Endodermal cell (in vitro differentiated cells): ENCODE measurements around the gene RIN3. TPM values are rescaled to one million over a fixed set of nuclear protein-coding genes. Genes with fewer than 3 reads are reported as not detected.

Experiments
- DNase-seq: peaks from one replicate; pipeline ENCODE4 v3.0.0-alpha.2; 2017
- H3K27ac ChIP-seq: 2 replicates; pipeline ENCODE4 v1.5.1; 2013; ENCODE audit warnings: mild to moderate bottlenecking, low read depth, low read length, moderate library complexity
- H3K27me3 ChIP-seq: 2 replicates; pipeline ENCODE4 v1.6.1; 2013; ENCODE audit warnings: mild to moderate bottlenecking, low read length, moderate library complexity; ENCODE audit not compliant: insufficient read depth, control insufficient read depth, poor library complexity, severe bottlenecking
- H3K36me3 ChIP-seq: 2 replicates; pipeline ENCODE4 v1.7.0; 2013; ENCODE audit warnings: mild to moderate bottlenecking, low read length, moderate library complexity; ENCODE audit not compliant: control insufficient read depth, insufficient read depth
- H3K4me1 ChIP-seq: one replicate; pipeline ENCODE4 v1.7.0; 2013; ENCODE audit warnings: low read length; ENCODE audit not compliant: control insufficient read depth, insufficient read depth
- H3K4me3 ChIP-seq: 2 replicates; pipeline ENCODE4 v1.5.1; 2013; ENCODE audit warnings: mild to moderate bottlenecking, low read length, moderate library complexity
- H3K9ac ChIP-seq: 2 replicates; pipeline ENCODE4 v1.6.1; 2013; ENCODE audit warnings: mild to moderate bottlenecking, low read length, moderate library complexity; ENCODE audit not compliant: poor library complexity, severe bottlenecking; ENCODE audit errors: extremely low read depth
- H3K9me3 ChIP-seq: 2 replicates; pipeline ENCODE4 v1.6.1; 2013; ENCODE audit warnings: mild to moderate bottlenecking, low read length, moderate library complexity; ENCODE audit not compliant: control insufficient read depth
- H3K27ac Mint-ChIP-seq: 2 replicates; pipeline ENCODE4 v1.8.0; 2020; ENCODE audit warnings: mixed read lengths
- H3K27me3 Mint-ChIP-seq: 2 replicates; pipeline ENCODE4 v1.8.0; 2021; ENCODE audit warnings: mild to moderate bottlenecking, mixed read lengths; ENCODE audit not compliant: insufficient read depth
- H3K36me3 Mint-ChIP-seq: 2 replicates; pipeline ENCODE4 v1.8.0; 2020; ENCODE audit warnings: low read depth, mixed read lengths
- H3K4me1 Mint-ChIP-seq: 2 replicates; pipeline ENCODE4 v1.8.0; 2020; ENCODE audit warnings: mixed read lengths
- H3K4me3 Mint-ChIP-seq: 2 replicates; pipeline ENCODE4 v1.8.0; 2020; ENCODE audit warnings: mild to moderate bottlenecking, moderate library complexity, mixed read lengths
- H3K9me3 Mint-ChIP-seq: 2 replicates; pipeline ENCODE4 v1.8.0; 2020; ENCODE audit warnings: mild to moderate bottlenecking, mixed read lengths
- WGBS, 2 experiments: methylation state at CpG; one replicate each; pipeline versions ENCODE4 v1.1.5 to v1.1.7; 2013; ENCODE audit warnings: missing lambda C conversion rate in 2 of 2, mixed read lengths in 1 of 2; ENCODE audit not compliant: insufficient coverage in 1 of 2, insufficient read length in 1 of 2; 5-methylcytosine and 5-hydroxymethylcytosine counted together
- total RNA-seq, 2 donors: library from RNA; stranded (reverse); fragmentation: NEBNext Ultra II Directional in 1 of 2; extraction: Animal tissue kit (Norgen Biotek cat#: 25700) in 1 of 2; gene quantifications; 2 replicates in 1 of 2; 3 replicates in 1 of 2; pipeline ENCODE4 v1.2.1, GENCODE V29; 2021
- TF ChIP-seq, protein P1 (sequence below): fragments of 200-600 bp; sonication (generic); conservative IDR thresholded peaks from 2 replicates; pipeline ENCODE4 v1.5.0; 2021; ENCODE audit warnings: antibody characterized with exemption, mild to moderate bottlenecking

The RIN3 gene
- total RNA-seq, 2 donors from 2014 or later, result 5.2 to 6.0 TPM

DNA sequence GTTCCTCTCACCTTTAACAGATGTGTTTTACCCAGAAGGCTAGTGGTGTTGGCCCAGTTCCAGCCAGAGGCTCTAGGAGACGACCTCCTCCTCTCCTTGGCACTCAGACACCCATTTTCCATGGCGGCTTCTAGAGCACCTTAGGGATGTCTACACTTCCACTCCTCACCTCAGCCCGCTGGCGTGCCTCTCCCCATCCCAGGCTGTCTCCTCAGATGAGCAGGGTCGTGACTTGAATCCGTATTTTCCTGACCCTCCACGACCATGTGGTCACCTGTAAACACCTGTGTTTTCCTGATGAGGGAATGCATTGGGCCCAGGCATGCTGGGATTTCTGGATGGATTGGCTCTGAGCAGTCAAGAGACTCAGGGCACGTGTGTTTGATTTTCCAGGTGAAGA is 21.8 kb upstream of the RIN3 start:
- TF ChIP-seq, protein P1, sequence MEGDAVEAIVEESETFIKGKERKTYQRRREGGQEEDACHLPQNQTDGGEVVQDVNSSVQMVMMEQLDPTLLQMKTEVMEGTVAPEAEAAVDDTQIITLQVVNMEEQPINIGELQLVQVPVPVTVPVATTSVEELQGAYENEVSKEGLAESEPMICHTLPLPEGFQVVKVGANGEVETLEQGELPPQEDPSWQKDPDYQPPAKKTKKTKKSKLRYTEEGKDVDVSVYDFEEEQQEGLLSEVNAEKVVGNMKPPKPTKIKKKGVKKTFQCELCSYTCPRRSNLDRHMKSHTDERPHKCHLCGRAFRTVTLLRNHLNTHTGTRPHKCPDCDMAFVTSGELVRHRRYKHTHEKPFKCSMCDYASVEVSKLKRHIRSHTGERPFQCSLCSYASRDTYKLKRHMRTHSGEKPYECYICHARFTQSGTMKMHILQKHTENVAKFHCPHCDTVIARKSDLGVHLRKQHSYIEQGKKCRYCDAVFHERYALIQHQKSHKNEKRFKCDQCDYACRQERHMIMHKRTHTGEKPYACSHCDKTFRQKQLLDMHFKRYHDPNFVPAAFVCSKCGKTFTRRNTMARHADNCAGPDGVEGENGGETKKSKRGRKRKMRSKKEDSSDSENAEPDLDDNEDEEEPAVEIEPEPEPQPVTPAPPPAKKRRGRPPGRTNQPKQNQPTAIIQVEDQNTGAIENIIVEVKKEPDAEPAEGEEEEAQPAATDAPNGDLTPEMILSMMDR, result no peak
- Histone ChIP-seq H3K27ac (no peak overlapping the region), H3K9me3 (no peaks in the 10 kb centered on the region), H3K4me1 (no peaks in the 10 kb centered on the region), H3K27me3 (no peaks in the 10 kb centered on the region), H3K9ac (no peak overlapping the region), H3K36me3 (no peaks in the 10 kb centered on the region), H3K4me3 (no peak overlapping the region)
- WGBS, 2 experiments, result 73 to 88% methylated on average over 2 to 8 of the region's 8 CpGs
- no peaks in the 10 kb centered on the region for H3K36me3 Mint-ChIP-seq
- H3K27ac Mint-ChIP-seq, result no peak overlapping the region
- no peak for DNase-seq
- H3K9me3 Mint-ChIP-seq, result no peaks in the 10 kb centered on the region
- peaks cover 2% of the 10 kb centered on the region for H3K27me3 Mint-ChIP-seq
- no peaks in the 10 kb centered on the region for H3K4me1 Mint-ChIP-seq
- H3K4me3 Mint-ChIP-seq, result no peak overlapping the region

DNA sequence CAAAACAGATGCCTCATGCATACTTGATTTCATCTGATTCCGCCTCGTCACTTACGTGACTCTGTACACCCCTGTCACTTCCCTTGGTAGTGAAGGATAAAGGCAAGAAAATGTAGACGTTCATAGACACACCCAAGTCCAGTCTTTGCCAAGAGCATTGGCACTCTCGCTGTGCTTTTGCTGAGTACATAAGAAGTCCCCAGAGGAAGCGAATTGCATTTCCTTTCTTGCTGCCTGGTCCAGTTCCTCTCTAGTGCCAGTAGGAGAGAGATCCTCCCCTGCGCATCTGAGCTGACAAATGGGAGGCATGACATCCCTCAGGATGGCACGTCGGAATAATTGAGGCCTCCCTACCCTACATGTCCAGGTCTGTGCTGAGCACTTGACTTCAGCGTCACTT is 21.3 kb upstream of the RIN3 start:
- no peaks in the 10 kb centered on the region for H3K27me3 ChIP-seq
- TF ChIP-seq, protein P1, result no peak
- H3K27ac Mint-ChIP-seq, result no peak overlapping the region
- no peaks in the 10 kb centered on the region for H3K9me3 ChIP-seq
- no peak overlapping the region for H3K27ac ChIP-seq
- H3K4me3 ChIP-seq, result no peak overlapping the region
- H3K9ac ChIP-seq, result no peak overlapping the region
- H3K36me3 ChIP-seq, result no peaks in the 10 kb centered on the region
- WGBS, 2 experiments, result 93 to 99% methylated on average over 10 of the region's 10 CpGs
- H3K4me3 Mint-ChIP-seq, result no peak overlapping the region
- no peaks in the 10 kb centered on the region for H3K4me1 Mint-ChIP-seq
- H3K9me3 Mint-ChIP-seq, result no peaks in the 10 kb centered on the region
- H3K36me3 Mint-ChIP-seq, result no peaks in the 10 kb centered on the region
- H3K4me1 ChIP-seq, result no peaks in the 10 kb centered on the region
- peaks cover 2% of the 10 kb centered on the region for H3K27me3 Mint-ChIP-seq
- no peak for DNase-seq

DNA sequence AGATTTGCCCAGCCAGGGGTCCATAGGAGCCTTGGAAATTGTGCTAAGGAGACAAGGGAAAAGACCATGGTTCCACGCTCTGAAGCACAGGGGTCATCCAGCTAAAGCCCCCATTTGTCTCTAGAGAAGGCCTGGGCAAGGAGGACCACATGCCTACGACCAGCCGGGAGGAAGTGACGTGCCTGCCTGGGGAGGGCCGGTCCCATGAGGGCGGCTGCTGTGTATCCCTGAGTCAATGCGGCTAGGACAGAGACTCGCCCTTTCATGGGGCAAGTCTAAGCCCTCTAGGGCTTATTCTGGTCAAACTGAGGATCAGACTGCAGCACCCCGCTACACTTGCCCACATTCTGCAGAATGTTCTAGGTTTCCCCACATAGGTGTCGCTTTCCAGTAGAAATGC is 20.6 kb upstream of the RIN3 start:
- H3K9me3 Mint-ChIP-seq, result no peaks in the 10 kb centered on the region
- peaks cover 2% of the 10 kb centered on the region for H3K27me3 Mint-ChIP-seq
- H3K4me3 Mint-ChIP-seq, result no peak overlapping the region
- no peak overlapping the region for H3K27ac Mint-ChIP-seq
- DNase-seq, result no peak
- H3K27ac ChIP-seq, result no peak overlapping the region
- TF ChIP-seq, protein P1, result no peak
- H3K36me3 Mint-ChIP-seq, result no peaks in the 10 kb centered on the region
- no peak overlapping the region for H3K9ac ChIP-seq
- H3K9me3 ChIP-seq, result no peaks in the 10 kb centered on the region
- no peaks in the 10 kb centered on the region for H3K36me3 ChIP-seq
- H3K4me1 Mint-ChIP-seq, result no peaks in the 10 kb centered on the region
- no peak overlapping the region for H3K4me3 ChIP-seq
- H3K27me3 ChIP-seq, result no peaks in the 10 kb centered on the region
- 93% methylated on average over 9 to 10 of the region's 10 CpGs for WGBS, 2 experiments
- no peaks in the 10 kb centered on the region for H3K4me1 ChIP-seq
